PC-9 (cell line): ENCODE data around the gene NEIL3.

Experiments used
- CTCF ChIP-seq: fragments of 200-600 bp; sonication (generic); conservative IDR thresholded peaks from 2 replicates; pipeline ENCODE4 v1.6.1; 2017; ENCODE audit warnings: mixed run types, antibody characterized with exemption, mild to moderate bottlenecking, moderate library complexity
- EZH2 ChIP-seq: fragments of 200-600 bp; sonication (generic); IDR thresholded peaks from 2 replicates; pipeline ENCODE4 v1.8.0; 2017; ENCODE audit warnings: antibody characterized with exemption, low read depth

- TF ChIP-seq CTCF: no peak
- no peak for TF ChIP-seq EZH2
These were observed 94.7 kb downstream of the NEIL3 start for GRCh38 chr4:177404342-177404741.
